Measurements from ENCODE around the gene SLC16A7. TPM values are rescaled to one million over a fixed set of nuclear protein-coding genes. Genes with fewer than 3 reads are reported as not detected.

SLC16A7 gene
- total RNA-seq, 6 experiments from 2014 or later = 11.3 to 25.1 (median 20.5) TPM

GRCh38 chr12:59636945-59637691 is 41.3 kb downstream of the SLC16A7 start:
- Histone ChIP-seq H3K27me3 (no peaks in the 10 kb centered on the region), H3K9me3 (no peaks in the 10 kb centered on the region), H3K27ac (no peak overlapping the region), H3K4me1 (no peaks in the 10 kb centered on the region), H3K4me3 (no peak overlapping the region), H3K36me3 (no peaks in the 10 kb centered on the region)
- ATAC-seq (no peak), DNase-seq (no peak)
- intact Hi-C loops (cut with DNase I) = no loop called here
- WGBS (ENCODE audit: insufficient coverage, low coverage, low lambda C conversion rate, missing lambda C conversion rate) = 77% methylated on average over 5 of the region's 5 CpGs
- no peak for TF ChIP-seq CTCF (IDR thresholded peaks at IDR 0.05)
- TF ChIP-seq POLR2A (IDR thresholded peaks at IDR 0.05) = no peak

- intact Hi-C loops (cut with DNase I) = no loop called here
- Histone ChIP-seq H3K9me3 (no peaks in the 10 kb centered on the region), H3K27ac (no peak overlapping the region), H3K27me3 (no peaks in the 10 kb centered on the region), H3K4me1 (no peaks in the 10 kb centered on the region), H3K36me3 (no peaks in the 10 kb centered on the region), H3K4me3 (no peak overlapping the region)
- DNase-seq = no peak
- no peak for ATAC-seq
- no peak for TF ChIP-seq CTCF (IDR thresholded peaks at IDR 0.05)
- TF ChIP-seq POLR2A (IDR thresholded peaks at IDR 0.05) = no peak
Measured at GRCh38 chr12:59637692-59638070, 41.9 kb downstream of the SLC16A7 start.

GRCh38 chr12:59643550-59643949 is 47.7 kb downstream of the SLC16A7 start:
- no peak for ATAC-seq

GRCh38 chr12:59645242-59645641 is 49.4 kb downstream of the SLC16A7 start:
- Histone ChIP-seq H3K4me3 (no peak overlapping the region), H3K4me1 (peaks cover 0 to 14% (median 0%) of the 10 kb centered on the region in 4 donors), H3K27ac (no peak overlapping the region), H3K36me3 (no peaks in the 10 kb centered on the region), H3K9me3 (no peaks in the 10 kb centered on the region), H3K27me3 (no peaks in the 10 kb centered on the region)
- intact Hi-C loops (cut with DNase I) = no loop called here
- WGBS (ENCODE audit: insufficient coverage, low coverage, low lambda C conversion rate, missing lambda C conversion rate) = 83% methylated on average over 1 of the region's 1 CpG
- no peak for ATAC-seq
- DNase-seq = no peak
- TF ChIP-seq POLR2A (IDR thresholded peaks at IDR 0.05) = no peak
- no peak for TF ChIP-seq CTCF (IDR thresholded peaks at IDR 0.05)

More at GRCh38 chr12:59643550-59643949, 47.7 kb downstream of the SLC16A7 start:
- H3K4me3 ChIP-seq = no peak overlapping the region
- no peaks in the 10 kb centered on the region for H3K36me3 ChIP-seq
- no peaks in the 10 kb centered on the region for H3K9me3 ChIP-seq
- intact Hi-C loops (cut with DNase I) = no loop called here
- no peaks in the 10 kb centered on the region for H3K27me3 ChIP-seq
- 50% methylated on average over 3 of the region's 3 CpGs for WGBS (ENCODE audit: insufficient coverage, low coverage, low lambda C conversion rate, missing lambda C conversion rate)
- no peak for DNase-seq
- H3K27ac ChIP-seq = no peak overlapping the region
- TF ChIP-seq CTCF (IDR thresholded peaks at IDR 0.05) (no peak), POLR2A (IDR thresholded peaks at IDR 0.05) (no peak)
- H3K4me1 ChIP-seq = no peaks in the 10 kb centered on the region

GRCh38 chr12:59646636-59647035 is 50.8 kb downstream of the SLC16A7 start:
- H3K27me3 ChIP-seq = no peaks in the 10 kb centered on the region
- ATAC-seq = no peak
- intact Hi-C loops (cut with DNase I) = no loop called here
- no peaks in the 10 kb centered on the region for H3K36me3 ChIP-seq
- TF ChIP-seq CTCF (IDR thresholded peaks at IDR 0.05) (no peak), POLR2A (IDR thresholded peaks at IDR 0.05) (no peak)
- no peak for DNase-seq
- no peak overlapping the region for H3K4me3 ChIP-seq
- H3K27ac ChIP-seq = no peak overlapping the region
- H3K4me1 ChIP-seq = peaks cover 0 to 28% (median 4%) of the 10 kb centered on the region in 4 donors
- H3K9me3 ChIP-seq = no peaks in the 10 kb centered on the region
